IMR-90 (cell line): ENCODE measurements around the gene FAM131C. TPM values are rescaled to one million over a fixed set of nuclear protein-coding genes. Genes with fewer than 3 reads are reported as not detected.

Experiments
- ATAC-seq: fragments of 200-7000 bp; cut with Tn5 transposase; 2 replicates; pipeline ENCODE4 v1.9.1; 2020; ENCODE audit warnings: low read depth, mild to moderate bottlenecking, moderate library complexity
- BruUV-seq: library from RNA; stranded (reverse); fragments of 400-500 nt; replicated peaks from 2 replicates; lab custom pipeline; 2021; lab: Mats Ljungman, UMichigan
- CTCF ChIA-PET: fragments of 300-600 bp; formaldehyde crosslinking; extraction: SDS; loops from one replicate; lab custom pipeline; 2021; ENCODE audit warnings: antibody characterized with exemption; lab: Yijun Ruan, JAX
- POLR2A ChIA-PET: fragments of 300-600 bp; sonication (Branson Sonifier 250); formaldehyde crosslinking; loops from one replicate; lab custom pipeline; 2022; ENCODE audit warnings: antibody characterized with exemption; ENCODE audit not compliant: unreplicated experiment; lab: Charles Lee
- DNase-seq: peaks from one replicate; pipeline ENCODE4 v3.0.0; 2013
- H2AFZ ChIP-seq: replicated peaks from 2 replicates; pipeline ENCODE3; 2013; ENCODE audit warnings: low read length, mild to moderate bottlenecking; ENCODE audit not compliant: poor library complexity
- H2AK5ac ChIP-seq: 2 replicates; pipeline ENCODE4 v1.6.1; 2013; ENCODE audit warnings: low read depth, low read length, inconsistent platforms
- H2AK9ac ChIP-seq: replicated peaks from 2 replicates; pipeline ENCODE3; 2013; ENCODE audit warnings: mild to moderate bottlenecking, low read depth, low read length, moderate library complexity; ENCODE audit not compliant: poor library complexity
- H2BK120ac ChIP-seq: 2 replicates; pipeline ENCODE4 v1.6.1; 2013; ENCODE audit warnings: low read depth, low read length, inconsistent platforms
- H2BK15ac ChIP-seq: 3 replicates; pipeline ENCODE4 v1.6.1; 2013; ENCODE audit warnings: low read depth, low read length, inconsistent platforms
- H2BK20ac ChIP-seq: 2 replicates; pipeline ENCODE4 v1.6.1; 2013; ENCODE audit warnings: low read depth, mild to moderate bottlenecking, inconsistent platforms, low read length, moderate library complexity
- H2BK5ac ChIP-seq: 2 replicates; pipeline ENCODE4 v1.6.1; 2013; ENCODE audit warnings: mild to moderate bottlenecking, low read depth, low read length, inconsistent platforms; ENCODE audit not compliant: poor library complexity, severe bottlenecking
- H3K14ac ChIP-seq: replicated peaks from 2 replicates; pipeline ENCODE4 v1.6.1; 2013; ENCODE audit warnings: low read depth, low read length, inconsistent platforms
- H3K18ac ChIP-seq: 2 replicates; pipeline ENCODE4 v1.6.1; 2013; ENCODE audit warnings: low read depth, low read length, control low read depth
- H3K23ac ChIP-seq: 2 replicates; pipeline ENCODE4 v1.6.1; 2013; ENCODE audit warnings: low read depth, low read length, inconsistent platforms
- H3K27ac ChIP-seq: 2 replicates; pipeline ENCODE4 v1.5.1; 2013; ENCODE audit warnings: mild to moderate bottlenecking, control low read depth, low read length; ENCODE audit not compliant: insufficient read depth
- H3K27me3 ChIP-seq: 2 replicates; pipeline ENCODE4 v1.6.1; 2013; ENCODE audit warnings: low read length; ENCODE audit not compliant: control insufficient read depth, insufficient read depth
- H3K36me3 ChIP-seq: 2 replicates; pipeline ENCODE4 v1.6.1; 2013; ENCODE audit warnings: low read length, mixed read lengths; ENCODE audit not compliant: control insufficient read depth, insufficient read depth
- H3K4ac ChIP-seq: 2 replicates; pipeline ENCODE4 v1.6.1; 2013; ENCODE audit warnings: low read depth, low read length, inconsistent platforms
- H3K4me1 ChIP-seq: 2 replicates; pipeline ENCODE4 v1.6.1; 2013; ENCODE audit warnings: low read length, mixed read lengths; ENCODE audit not compliant: control insufficient read depth, insufficient read depth
- H3K4me2 ChIP-seq: 2 replicates; pipeline ENCODE4 v1.6.1; 2013; ENCODE audit warnings: low read depth, mild to moderate bottlenecking, control low read depth, low read length, moderate library complexity
- H3K4me3 ChIP-seq: 2 replicates; pipeline ENCODE4 v1.5.1; 2013; ENCODE audit warnings: low read depth, mild to moderate bottlenecking, control low read depth, low read length, moderate library complexity; ENCODE audit not compliant: insufficient read depth
- H3K56ac ChIP-seq: 2 replicates; pipeline ENCODE4 v1.6.1; 2013; ENCODE audit warnings: low read length, inconsistent platforms; ENCODE audit not compliant: insufficient read depth; ENCODE audit errors: extremely low read depth
- H3K79me1 ChIP-seq, 2 experiments: 2 replicates each; pipeline ENCODE4 v1.6.1; 2013; ENCODE audit warnings: low read length in 2 of 2, inconsistent platforms in 1 of 2, low read depth in 1 of 2
- H3K9ac ChIP-seq: 2 replicates; pipeline ENCODE4 v1.6.1; 2013; ENCODE audit warnings: low read depth, low read length, control low read depth
- H3K9me1 ChIP-seq: 2 replicates; pipeline ENCODE4 v1.6.1; 2013; ENCODE audit warnings: low read length, inconsistent platforms; ENCODE audit not compliant: insufficient read depth
- H3K9me3 ChIP-seq: 2 replicates; pipeline ENCODE4 v1.6.1; 2013; ENCODE audit warnings: low read length; ENCODE audit not compliant: control insufficient read depth, insufficient read depth
- H4K20me1 ChIP-seq: 2 replicates; pipeline ENCODE4 v1.6.1; 2013; ENCODE audit warnings: low read length, inconsistent platforms; ENCODE audit not compliant: insufficient read depth
- H4K5ac ChIP-seq: 2 replicates; pipeline ENCODE4 v1.6.1; 2013; ENCODE audit warnings: mild to moderate bottlenecking, low read depth, low read length, control low read depth
- H4K8ac ChIP-seq, 2 experiments: 2 replicates each; pipeline ENCODE4 v1.6.1; 2013; ENCODE audit warnings: low read depth in 2 of 2, low read length in 2 of 2, control low read depth in 1 of 2, inconsistent platforms in 1 of 2
- H4K91ac ChIP-seq: 2 replicates; pipeline ENCODE4 v1.6.1; 2013; ENCODE audit warnings: low read depth, low read length, inconsistent platforms; ENCODE audit not compliant: insufficient read depth
- BHLHE40 ChIP-seq: fragments of 150-350 bp; IDR thresholded peaks from 2 replicates; pipeline ENCODE4 v1.6.1; 2016; ENCODE audit warnings: mild to moderate bottlenecking, low read depth, low read length
- CEBPB ChIP-seq: IDR thresholded peaks from 2 replicates; pipeline ENCODE4 v1.6.1; 2012; ENCODE audit warnings: low read depth, low read length, improper control_type of control experiment
- CHD1 ChIP-seq: IDR thresholded peaks from 2 replicates; pipeline ENCODE4 v1.6.1; 2012; ENCODE audit warnings: low read depth, low read length, improper control_type of control experiment
- CTCF ChIP-seq: conservative IDR thresholded peaks from 2 replicates; pipeline ENCODE4 v1.5.1; 2012; ENCODE audit warnings: mild to moderate bottlenecking, low read depth, low read length, improper control_type of control experiment
- FOS ChIP-seq: fragments of 150-350 bp; IDR thresholded peaks from 2 replicates; pipeline ENCODE4 v1.6.1; 2016; ENCODE audit warnings: low read depth, low read length
- MAFK ChIP-seq: IDR thresholded peaks from 2 replicates; pipeline ENCODE4 v1.6.1; 2012; ENCODE audit warnings: low read depth, low read length, improper control_type of control experiment
- MAZ ChIP-seq: IDR thresholded peaks from 2 replicates; pipeline ENCODE4 v1.6.1; 2012; ENCODE audit warnings: low read depth, mild to moderate bottlenecking, low read length, improper control_type of control experiment, moderate library complexity, borderline replicate concordance
- MXI1 ChIP-seq: IDR thresholded peaks from 2 replicates; pipeline ENCODE4 v1.6.1; 2012; ENCODE audit warnings: low read depth, mild to moderate bottlenecking, low read length, moderate library complexity, borderline replicate concordance
- NFE2L2 ChIP-seq: fragments of 150-350 bp; IDR thresholded peaks from 2 replicates; pipeline ENCODE4 v1.6.1; 2016; ENCODE audit warnings: low read depth, mild to moderate bottlenecking, low read length
- POLR2A ChIP-seq: IDR thresholded peaks from 2 replicates; pipeline ENCODE4 v1.6.1; 2012; ENCODE audit warnings: mild to moderate bottlenecking, low read depth, low read length
- RAD21 ChIP-seq: IDR thresholded peaks from 2 replicates; pipeline ENCODE4 v1.6.1; 2012; ENCODE audit warnings: low read length, improper control_type of control experiment
- RCOR1 ChIP-seq: IDR thresholded peaks from 2 replicates; pipeline ENCODE4 v1.6.1; 2012; ENCODE audit warnings: mild to moderate bottlenecking, low read length, improper control_type of control experiment; ENCODE audit not compliant: insufficient replicate concordance
- RFX5 ChIP-seq: IDR thresholded peaks from 2 replicates; pipeline ENCODE4 v1.8.0; 2012; ENCODE audit warnings: low read depth, mild to moderate bottlenecking, low read length, moderate library complexity
- SMC3 ChIP-seq: fragments of 150-350 bp; IDR thresholded peaks from 2 replicates; pipeline ENCODE4 v1.6.1; 2016; ENCODE audit warnings: low read depth, mild to moderate bottlenecking, antibody characterized with exemption, low read length, moderate library complexity
- USF2 ChIP-seq: fragments of 150-350 bp; IDR thresholded peaks from 2 replicates; pipeline ENCODE4 v1.6.1; 2017; ENCODE audit warnings: mild to moderate bottlenecking, antibody characterized with exemption, low read length, low read depth
- WGBS, 2 experiments: methylation state at CpG; one replicate each; pipeline versions ENCODE4 v1.1.5 to v1.1.7; 2013; ENCODE audit warnings: missing lambda C conversion rate in 2 of 2; ENCODE audit not compliant: insufficient read length in 1 of 2; ENCODE audit errors: extremely low coverage in 2 of 2; 5-methylcytosine and 5-hydroxymethylcytosine counted together
- dilution Hi-C: fragments of 300-500 bp; cut with HindIII; formaldehyde crosslinking; loops from one replicate; pipeline ENCODE4 v1.14.3; 2018; ENCODE audit warnings: low sequenced_read_pairs; ENCODE audit not compliant: unreplicated experiment
- in situ Hi-C: fragments of 300-500 bp; cut with MboI; formaldehyde crosslinking; loops from 3 replicates; pipeline ENCODE4 v1.14.3; 2019; ENCODE audit warnings: low sequenced_read_pairs, inconsistent platforms, mixed read lengths
- intact Hi-C: fragments of 100-400 bp; cut with micrococcal nuclease; formaldehyde crosslinking; loops from 2 replicates; pipeline ENCODE4 v1.10.0; 2022
- polyA plus RNA-seq, 3 experiments: library from polyadenylated mRNA; depleted of rRNA; stranded (reverse); fragments of >200 nt; gene quantifications; 2 replicates each; pipeline ENCODE4 v1.2.3, GENCODE V29; 2012; ENCODE audit warnings: low replicate concordance in 1 of 3
- total RNA-seq: library from RNA; depleted of rRNA; stranded (reverse); fragments of >200 nt; gene quantifications from 2 replicates; pipeline ENCODE4 v1.2.3, GENCODE V29; 2012

The FAM131C gene
- total and polyA plus RNA-seq, 2 of the 4 experiments (the other 2 are of a cell fraction), result 0.18 to 1.0 TPM

DNA sequence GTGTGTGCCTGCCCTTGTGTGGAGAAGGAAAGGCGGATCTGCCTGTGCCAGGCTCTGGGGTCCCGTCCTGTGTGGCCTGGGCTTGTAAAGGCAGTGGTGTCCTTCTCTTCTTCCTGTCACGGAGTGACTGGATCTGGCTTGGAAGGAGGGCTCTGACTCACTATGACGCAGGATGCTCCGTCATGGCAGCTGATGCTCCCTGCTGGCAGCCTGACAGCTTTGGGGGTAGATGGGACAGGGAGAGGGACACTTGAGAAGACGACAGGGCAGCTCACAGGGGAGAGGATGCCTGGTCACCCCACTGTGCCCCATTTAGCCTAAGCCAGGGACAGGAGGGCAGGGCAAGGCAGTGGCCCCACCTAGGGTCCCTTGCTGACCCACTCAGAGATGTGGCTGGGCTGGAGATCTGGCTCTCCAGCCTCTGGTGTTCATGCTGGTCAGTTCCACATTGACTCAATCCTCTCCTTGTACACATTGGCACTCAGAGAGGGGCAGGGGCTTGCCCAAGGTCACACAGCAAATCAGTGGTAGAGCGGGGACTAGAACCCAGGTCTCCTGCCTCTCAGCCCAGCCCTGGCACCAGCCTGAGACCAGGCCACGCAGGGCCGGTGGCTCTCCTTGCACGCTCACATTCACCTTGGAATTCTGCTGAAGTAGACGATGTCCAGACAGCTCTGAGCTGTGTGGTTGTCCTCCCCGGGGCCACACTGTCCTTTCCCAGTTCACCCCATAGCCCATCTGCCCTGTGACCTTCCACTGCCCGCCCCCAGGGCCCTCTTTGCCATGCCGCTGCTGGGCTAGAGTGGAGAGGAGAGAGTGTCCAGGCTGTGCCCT is 2.8 kb upstream of the FAM131C start:
- Histone ChIP-seq H3K27me3 (no peaks in the 10 kb centered on the region; the same call in 1 of the 2 replicates), H3K27ac (peak overlapping the region; percentile 44; the same call in 1 of the 2 replicates), H3K4me3 (no peak overlapping the region), H3K4ac (peak overlapping the region; percentile 98), H2AK5ac (peak overlapping the region; percentile 89), H3K79me1 (peaks cover 0 to 6% of the 10 kb centered on the region in 2 experiments; a peak in 2 of 4 replicates), H4K5ac (peak overlapping the region; percentile 87), H3K56ac (peak overlapping the region; percentile 53), H2AFZ (peak overlapping the region; percentile 92), H3K4me2 (peak overlapping the region; percentile 28; the same call in 1 of the 2 replicates), H3K14ac (peak overlapping the region; percentile 92), H3K36me3 (no peaks in the 10 kb centered on the region), H3K18ac (peak overlapping the region; percentile 64), H3K23ac (peak overlapping the region; percentile 86; the same call in 1 of the 2 replicates), H2BK20ac (peak overlapping the region; percentile 89), H3K9me1 (peaks cover 10% of the 10 kb centered on the region; the same call in 1 of the 2 replicates), H3K9ac (peak overlapping the region; percentile 4; the same call in 1 of the 2 replicates), H4K20me1 (no peaks in the 10 kb centered on the region), H3K4me1 (peaks cover 15% of the 10 kb centered on the region), H2BK15ac (peak overlapping the region; percentile 84; the same call in 2 of the 3 replicates), H4K91ac (peak overlapping the region; percentile 97), H2BK120ac (peak overlapping the region; percentile 83), H3K9me3 (no peaks in the 10 kb centered on the region), H2BK5ac (peak overlapping the region; percentile 92), H2AK9ac (peak overlapping the region; percentile 97), H4K8ac (peak overlapping the region; percentile 8 to 98)
- intact Hi-C loops (no loop called here), dilution Hi-C loops (no loop called here), in situ Hi-C loops (loop anchor here (5.0 kb wide), 2 partner anchors 106 to 166 kb away; no protein-coding TSS in a partner anchor)
- CTCF ChIA-PET, result no interaction called here
- WGBS, 2 experiments, result 0% methylated on average over 1 of the region's 14 CpGs; no CpG with 5 or more reads in 1 of the 2 experiments
- POLR2A ChIA-PET, result interaction anchor here (0.6 kb wide), 1 partner anchor 280 kb away, joined by 3 read pairs; no protein-coding TSS in a partner anchor
- BruUV-seq, result no TSS peak
- ATAC-seq (peak; percentile 50), DNase-seq (peak; percentile 98)
- TF ChIP-seq MAZ (peak; percentile 40; the same call in 1 of the 2 replicates), CHD1 (no peak), RAD21 (no peak), CTCF (no peak), USF2 (peak; percentile 66), BHLHE40 (peak; percentile 40; the same call in 1 of the 2 replicates), POLR2A (peak; percentile 80; the same call in 1 of the 2 replicates), RFX5 (no peak), NFE2L2 (peak; percentile 39; the same call in 1 of the 2 replicates), MAFK (no peak), FOS (peak; percentile 93), SMC3 (no peak), CEBPB (no peak), MXI1 (no peak), RCOR1 (peak; percentile 54)
